22Rv1 (cell line): ENCODE results near the gene GALM.

ENCODE experiments used
- CTCF ChIP-seq: fragments of 450-650 bp; IDR thresholded peaks from 2 replicates; pipeline ENCODE4 v1.5.1; 2017; ENCODE audit warnings: mild to moderate bottlenecking
- ZFX ChIP-seq: fragments of 450-650 bp; IDR thresholded peaks from 2 replicates; pipeline ENCODE4 v1.6.1; 2017; ENCODE audit warnings: antibody characterized with exemption, borderline replicate concordance

GRCh38 chr2:38734299-38735058, 68.6 kb downstream of the GALM start:
- TF ChIP-seq CTCF = no peak
- no peak for TF ChIP-seq ZFX
